H1 (cell line): ENCODE results near the gene BCO1. TPM values are rescaled to one million over a fixed set of nuclear protein-coding genes. Genes with fewer than 3 reads are reported as not detected.

Experiments
- CTCF ChIA-PET: fragments of 300-600 bp; sonication (Branson Sonifier 250); formaldehyde crosslinking; loops from one replicate; lab custom pipeline; 2021; ENCODE audit not compliant: partially characterized antibody; lab: Charles Lee
- POLR2A ChIA-PET: fragments of 300-600 bp; sonication (Branson Sonifier 250); formaldehyde crosslinking; loops from one replicate; lab custom pipeline; 2021; ENCODE audit warnings: inconsistent platforms; ENCODE audit not compliant: partially characterized antibody; lab: Charles Lee
- DNase-seq, 2 experiments: peaks; one replicate each; pipeline versions ENCODE4 v3.0.0 to v3.0.0-alpha.2; 2010 to 2022; ENCODE audit warnings: low spot score in 2 of 2, low read depth in 1 of 2, mixed read lengths in 1 of 2
- FAIRE-seq: peaks from 2 replicates; lab custom pipeline; 2011; peaks lifted over from hg19 to GRCh38; lab: Jason Lieb, UNC
- H2AFZ ChIP-seq: 2 replicates; pipeline ENCODE4 v1.8.1; 2012; ENCODE audit warnings: low read length, inconsistent platforms
- H2AK5ac ChIP-seq: 2 replicates; pipeline ENCODE4 v1.6.1; 2013; ENCODE audit warnings: low read depth, low read length
- H2BK120ac ChIP-seq: replicated peaks from 2 replicates; pipeline ENCODE3; 2013; ENCODE audit warnings: low read depth, low read length, inconsistent platforms
- H2BK12ac ChIP-seq: 2 replicates; pipeline ENCODE4 v1.6.1; 2013; ENCODE audit warnings: low read depth, low read length
- H2BK15ac ChIP-seq: 2 replicates; pipeline ENCODE4 v1.6.1; 2013; ENCODE audit warnings: low read length
- H2BK20ac ChIP-seq: 2 replicates; pipeline ENCODE4 v1.6.1; 2013; ENCODE audit warnings: low read length
- H2BK5ac ChIP-seq: 2 replicates; pipeline ENCODE4 v1.6.1; 2013; ENCODE audit warnings: low read depth, low read length
- H3K14ac ChIP-seq: 2 replicates; pipeline ENCODE4 v1.6.1; 2013; ENCODE audit warnings: inconsistent platforms; ENCODE audit not compliant: insufficient read length
- H3K18ac ChIP-seq: 2 replicates; pipeline ENCODE4 v1.6.1; 2013; ENCODE audit warnings: low read length; ENCODE audit errors: extremely low read depth
- H3K23ac ChIP-seq: 2 replicates; pipeline ENCODE4 v1.6.1; 2013; ENCODE audit warnings: inconsistent platforms; ENCODE audit not compliant: insufficient read length
- H3K23me2 ChIP-seq: 2 replicates; pipeline ENCODE4 v1.6.1; 2013; ENCODE audit warnings: low read depth, low read length
- H3K27ac ChIP-seq: 2 replicates; pipeline ENCODE4 v1.6.1; 2011; ENCODE audit warnings: low read depth, low read length, inconsistent platforms
- H3K27me3 ChIP-seq, 4 experiments: replicated peaks in 1 of 4; 1 replicate in 1 of 4; 2 replicates in 3 of 4; pipeline versions ENCODE4 v1.6.1 to v1.8.1; 2011 to 2013; ENCODE audit warnings: low read length in 3 of 4, mild to moderate bottlenecking in 3 of 4, inconsistent platforms in 2 of 4, mixed read lengths in 2 of 4, moderate library complexity in 1 of 4; ENCODE audit not compliant: control insufficient read depth in 3 of 4, insufficient read depth in 3 of 4; ENCODE audit errors: extremely low read depth in 1 of 4
- H3K36me3 ChIP-seq, 4 experiments: 2 replicates each; pipeline versions ENCODE4 v1.6.1 to v1.8.1; 2011 to 2013; ENCODE audit warnings: mild to moderate bottlenecking in 4 of 4, low read length in 3 of 4, moderate library complexity in 2 of 4, control low read depth in 1 of 4, inconsistent platforms in 1 of 4; ENCODE audit not compliant: insufficient read depth in 4 of 4, control insufficient read depth in 2 of 4
- H3K4ac ChIP-seq: replicated peaks from 2 replicates; pipeline ENCODE3; 2013; ENCODE audit warnings: low read length, low read depth, mixed read lengths, inconsistent platforms; ENCODE audit not compliant: insufficient read length
- H3K4me1 ChIP-seq, 4 experiments: replicated peaks in 1 of 4; 1 replicate in 1 of 4; 2 replicates in 3 of 4; pipeline versions ENCODE4 v1.6.1 to v1.8.1; 2011 to 2013; ENCODE audit warnings: low read length in 3 of 4, inconsistent platforms in 2 of 4, mixed read lengths in 1 of 4; ENCODE audit not compliant: insufficient read depth in 4 of 4, control insufficient read depth in 3 of 4
- H3K4me2 ChIP-seq, 2 experiments: 2 replicates each; pipeline versions ENCODE4 v1.6.1 to v1.8.1; 2011 to 2013; ENCODE audit warnings: low read depth in 2 of 2, low read length in 2 of 2, control low read depth in 1 of 2, inconsistent platforms in 1 of 2, mild to moderate bottlenecking in 1 of 2; ENCODE audit not compliant: insufficient read depth in 1 of 2
- H3K4me3 ChIP-seq, 4 experiments: fragments of 200-600, 300-600 bp in 1 of 4; sonication (generic), shearing (Covaris generic), sonication (Bioruptor Twin) in 1 of 4; 2 replicates each; pipeline versions ENCODE4 v1.5.1 to v1.8.1; 2011 to 2016; ENCODE audit warnings: low read length in 4 of 4, low read depth in 3 of 4, control low read depth in 2 of 4, inconsistent platforms in 2 of 4, mild to moderate bottlenecking in 2 of 4, mixed read lengths in 1 of 4, moderate library complexity in 1 of 4; ENCODE audit not compliant: insufficient read depth in 2 of 4; ENCODE audit errors: extremely low read depth in 1 of 4
- H3K56ac ChIP-seq: replicated peaks from 2 replicates; pipeline ENCODE3; 2013; ENCODE audit warnings: low read depth, mild to moderate bottlenecking, mixed read lengths, low read length, inconsistent platforms; ENCODE audit not compliant: insufficient read length
- H3K79me1 ChIP-seq: 2 replicates; pipeline ENCODE4 v1.6.1; 2013; ENCODE audit warnings: low read depth, low read length, control low read depth
- H3K79me2 ChIP-seq, 2 experiments: 2 replicates each; pipeline versions ENCODE4 v1.6.1 to v1.8.1; 2012 to 2013; ENCODE audit warnings: low read length in 2 of 2, mild to moderate bottlenecking in 2 of 2, inconsistent platforms in 1 of 2; ENCODE audit not compliant: insufficient read depth in 2 of 2, control insufficient read depth in 1 of 2
- H3K9ac ChIP-seq, 4 experiments: replicated peaks in 1 of 4; 1 replicate in 1 of 4; 2 replicates in 3 of 4; pipeline versions ENCODE4 v1.6.1 to v1.8.1; 2011 to 2013; ENCODE audit warnings: low read depth in 3 of 4, low read length in 3 of 4, control low read depth in 2 of 4, mild to moderate bottlenecking in 2 of 4, moderate library complexity in 2 of 4, inconsistent platforms in 1 of 4; ENCODE audit errors: extremely low read depth in 1 of 4
- H3K9me3 ChIP-seq, 2 experiments: 2 replicates each; pipeline versions ENCODE4 v1.6.1 to v1.8.1; 2012 to 2013; ENCODE audit warnings: mild to moderate bottlenecking in 2 of 2, moderate library complexity in 2 of 2, control low read depth in 1 of 2, inconsistent platforms in 1 of 2, low read depth in 1 of 2, low read length in 1 of 2, mixed read lengths in 1 of 2; ENCODE audit not compliant: insufficient read depth in 2 of 2
- H4K20me1 ChIP-seq, 2 experiments: replicated peaks in 1 of 2; 2 replicates each; pipeline versions ENCODE3 to v1.8.1; 2011 to 2013; ENCODE audit warnings: inconsistent platforms in 2 of 2, low read length in 2 of 2, mild to moderate bottlenecking in 1 of 2; ENCODE audit not compliant: insufficient read depth in 2 of 2, control insufficient read depth in 1 of 2
- H4K5ac ChIP-seq: 2 replicates; pipeline ENCODE4 v1.6.1; 2013; ENCODE audit warnings: low read length, low read depth, mixed read lengths, inconsistent platforms; ENCODE audit not compliant: insufficient read length
- H4K8ac ChIP-seq: 2 replicates; pipeline ENCODE4 v1.8.0; 2013; ENCODE audit warnings: mild to moderate bottlenecking, moderate library complexity, low read length, inconsistent platforms; ENCODE audit not compliant: insufficient read depth; ENCODE audit errors: extremely low read depth
- H4K91ac ChIP-seq: replicated peaks from 2 replicates; pipeline ENCODE3; 2013; ENCODE audit warnings: low read length, mixed read lengths, inconsistent platforms; ENCODE audit not compliant: insufficient read length
- ASH2L ChIP-seq: fragments of 200-600, 300-600 bp; sonication (generic); IDR thresholded peaks from one replicate; pipeline ENCODE4 v1.7.1; 2017; ENCODE audit warnings: low read length
- EZH2 ChIP-seq: fragments of 200-600 bp; sonication (generic); IDR thresholded peaks from 2 replicates; pipeline ENCODE4 v1.7.1; 2012; ENCODE audit warnings: low read depth, mild to moderate bottlenecking, moderate library complexity, low read length, inconsistent platforms; ENCODE audit not compliant: severe bottlenecking
- FOSL1 ChIP-seq: IDR thresholded peaks from 2 replicates; pipeline ENCODE4 v1.6.1; 2011; ENCODE audit warnings: mild to moderate bottlenecking, low read depth, low read length, moderate library complexity; ENCODE audit not compliant: insufficient read depth
- GABPA ChIP-seq: IDR thresholded peaks from 2 replicates; pipeline ENCODE4 v1.6.1; 2011; ENCODE audit warnings: mild to moderate bottlenecking, low read length, moderate library complexity, borderline replicate concordance; ENCODE audit not compliant: insufficient read depth
- JUND ChIP-seq: IDR thresholded peaks from 2 replicates; pipeline ENCODE4 v1.6.1; 2011; ENCODE audit warnings: mild to moderate bottlenecking, improper control_type of control experiment, low read length
- KDM4A ChIP-seq: IDR thresholded peaks from one replicate; pipeline ENCODE4 v1.7.1; 2012; ENCODE audit warnings: low read depth, mild to moderate bottlenecking, moderate library complexity, low read length, inconsistent platforms; ENCODE audit not compliant: severe bottlenecking
- POLR2AphosphoS5 ChIP-seq: IDR thresholded peaks from 2 replicates; pipeline ENCODE4 v1.6.1; 2011; ENCODE audit warnings: low read depth, low read length
- RBBP5 ChIP-seq: IDR thresholded peaks from 2 replicates; pipeline ENCODE4 v1.7.1; 2012; ENCODE audit warnings: low read depth, mild to moderate bottlenecking, inconsistent platforms, low read length, moderate library complexity, borderline replicate concordance
- RXRA ChIP-seq: IDR thresholded peaks from 2 replicates; pipeline ENCODE4 v1.6.1; 2011; ENCODE audit warnings: low read depth, mild to moderate bottlenecking, low read length, moderate library complexity; ENCODE audit not compliant: insufficient read depth
- SP2 ChIP-seq: IDR thresholded peaks from 2 replicates; pipeline ENCODE4 v1.6.1; 2012; ENCODE audit warnings: mild to moderate bottlenecking, low read length, inconsistent platforms
- SUZ12 ChIP-seq: fragments of 200-600 bp; sonication (generic); IDR thresholded peaks from 2 replicates; pipeline ENCODE4 v1.6.1; 2012; ENCODE audit warnings: mild to moderate bottlenecking, inconsistent platforms, low read length, moderate library complexity, mixed read lengths
- TAF1 ChIP-seq: IDR thresholded peaks from 2 replicates; pipeline ENCODE4 v1.6.1; 2011; ENCODE audit warnings: mild to moderate bottlenecking, low read depth, low read length
- TBP ChIP-seq: IDR thresholded peaks from 2 replicates; pipeline ENCODE4 v1.6.1; 2011; ENCODE audit warnings: low read depth, low read length, improper control_type of control experiment
- ZNF274 ChIP-seq: IDR thresholded peaks from 2 replicates; pipeline ENCODE4 v1.7.0; 2012; ENCODE audit warnings: low read length, borderline replicate concordance; ENCODE audit errors: extremely low read depth
- WGBS, 2 experiments: shearing (Covaris generic) in 1 of 2; methylation state at CpG; one replicate each; pipeline versions ENCODE4 v1.1.6 to v1.1.7; 2013 to 2015; ENCODE audit warnings: low lambda C conversion rate in 2 of 2, mixed read lengths in 2 of 2, inconsistent platforms in 1 of 2, low coverage in 1 of 2, missing lambda C conversion rate in 1 of 2; ENCODE audit not compliant: insufficient replicate concordance in 2 of 2, insufficient coverage in 1 of 2, insufficient read length in 1 of 2; ENCODE audit errors: extremely low coverage in 1 of 2, missing lambda C conversion rate in 1 of 2; 5-methylcytosine and 5-hydroxymethylcytosine counted together
- polyA plus RNA-seq, 7 experiments: library from polyadenylated mRNA; depleted of rRNA in 3 of 7; stranded (reverse) in 5 of 7; unstranded in 2 of 7; fragments of >200 nt in 5 of 7; fragments of 200-250 nt in 2 of 7; gene quantifications; 1 replicate in 5 of 7; 2 replicates in 1 of 7; 4 replicates in 1 of 7; pipeline versions ENCODE4 v1.2.1 to v1.2.3, GENCODE V29; 2011 to 2013; ENCODE audit warnings: missing spikeins in 2 of 7, mixed read lengths in 2 of 7
- total RNA-seq: library from RNA; stranded (reverse); fragmentation: NEBNext Ultra II Directional; extraction: Animal tissue kit (Norgen Biotek cat#: 25700); gene quantifications from 2 replicates; pipeline ENCODE4 v1.2.1, GENCODE V29; 2021

The BCO1 gene
- total and polyA plus RNA-seq, 2 of the 8 experiments (the other 6 are each of a cell fraction or from before 2014, with no cell fraction given), result 0.21 TPM; not detected in 1

DNA sequence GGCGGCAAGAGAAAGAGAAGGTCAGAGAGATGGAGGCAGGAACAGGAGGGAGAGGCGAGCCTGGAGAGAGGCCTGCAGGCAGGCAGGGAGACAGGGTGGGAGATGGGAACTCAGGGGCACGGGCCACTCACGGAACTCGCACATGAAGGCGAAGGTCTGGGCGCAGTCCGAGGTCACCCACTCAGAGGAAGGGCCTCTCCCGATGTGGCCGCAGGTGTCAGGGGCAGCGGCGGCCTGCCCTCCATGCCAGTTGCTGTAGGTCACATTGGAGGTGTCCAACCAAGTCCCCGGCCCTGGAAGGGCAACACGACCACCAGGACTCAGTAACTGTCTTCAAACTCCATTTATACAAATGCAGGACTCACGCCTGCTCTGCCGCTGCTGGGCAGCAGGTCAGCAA lies 22.4 kb upstream of the BCO1 start:
- H3K27me3 ChIP-seq, result no peaks in the 10 kb centered on the region; a peak in 1 of 7 replicates
- H2BK12ac ChIP-seq, result no peak overlapping the region
- no peak for DNase-seq
- H4K20me1 ChIP-seq, result no peaks in the 10 kb centered on the region
- H3K9me3 ChIP-seq, result no peaks in the 10 kb centered on the region
- no peak overlapping the region for H2AK5ac ChIP-seq
- no peak overlapping the region for H3K18ac ChIP-seq
- H3K36me3 ChIP-seq, result no peaks in the 10 kb centered on the region
- no peak overlapping the region for H4K5ac ChIP-seq
- peak overlapping the region; percentile 41; the same call in 1 of the 2 replicates for H4K8ac ChIP-seq
- H3K4me3 ChIP-seq, result no peak overlapping the region
- no peak overlapping the region for H3K27ac ChIP-seq
- no peak overlapping the region for H3K4ac ChIP-seq
- no peaks in the 10 kb centered on the region for H3K79me1 ChIP-seq
- H3K4me1 ChIP-seq, result peaks cover 0 to 3% (median 0%) of the 10 kb centered on the region in 4 experiments; a peak in 1 of 7 replicates
- no peak overlapping the region for H3K9ac ChIP-seq
- H2BK5ac ChIP-seq, result no peak overlapping the region
- no peak overlapping the region for H3K56ac ChIP-seq
- H3K23ac ChIP-seq, result no peak overlapping the region
- POLR2A ChIA-PET, result no interaction called here
- CTCF ChIA-PET, result interaction anchor here (0.8 to 7.0 kb wide), 4 partner anchors 12 to 524 kb away, joined by 3 to 71 read pairs (median 3); no protein-coding TSS in a partner anchor
- no peak overlapping the region for H2BK20ac ChIP-seq
- H2AFZ ChIP-seq, result peak overlapping the region; percentile 40; the same call in 1 of the 2 replicates
- no peaks in the 10 kb centered on the region for H3K79me2 ChIP-seq
- no peak for FAIRE-seq
- no peaks in the 10 kb centered on the region for H3K23me2 ChIP-seq
- no peak overlapping the region for H3K14ac ChIP-seq
- 85% methylated on average over 16 of the region's 16 CpGs; no CpG with 5 or more reads in 1 of the 2 experiments for WGBS, 2 experiments
- H4K91ac ChIP-seq, result no peak overlapping the region
- no peak overlapping the region for H3K4me2 ChIP-seq
- no peak overlapping the region for H2BK120ac ChIP-seq
- no peak overlapping the region for H2BK15ac ChIP-seq
- TF ChIP-seq RBBP5 (no peak), JUND (no peak), GABPA (no peak), SUZ12 (no peak), ASH2L (no peak), TAF1 (no peak), RXRA (no peak), KDM4A (no peak), FOSL1 (no peak), SP2 (no peak), TBP (no peak), ZNF274 (no peak), EZH2 (no peak), POLR2AphosphoS5 (no peak)
